Trophoblast cell (in vitro differentiated cells and primary cell): ENCODE results near the gene PARK7.

Experiments
- DNase-seq, 2 donors: peaks; one replicate each; pipeline ENCODE4 v3.0.0-alpha.2; 2016
- H2AFZ ChIP-seq: 2 replicates; pipeline ENCODE4 v1.6.1; 2013; ENCODE audit warnings: low read length, moderate library complexity, mild to moderate bottlenecking; ENCODE audit not compliant: insufficient read depth, poor library complexity
- H2AK5ac ChIP-seq: 2 replicates; pipeline ENCODE4 v1.6.1; 2013; ENCODE audit warnings: mild to moderate bottlenecking, low read length
- H2BK120ac ChIP-seq: 2 replicates; pipeline ENCODE4 v1.6.1; 2013; ENCODE audit warnings: low read length, mild to moderate bottlenecking, moderate library complexity; ENCODE audit not compliant: insufficient read depth, poor library complexity
- H2BK12ac ChIP-seq: 2 replicates; pipeline ENCODE4 v1.6.1; 2013; ENCODE audit warnings: mild to moderate bottlenecking, low read length, moderate library complexity
- H2BK5ac ChIP-seq: 2 replicates; pipeline ENCODE4 v1.6.1; 2013; ENCODE audit warnings: low read length, low read depth, moderate library complexity, mild to moderate bottlenecking; ENCODE audit not compliant: poor library complexity
- H3K14ac ChIP-seq: 2 replicates; pipeline ENCODE4 v1.6.1; 2013; ENCODE audit warnings: mild to moderate bottlenecking, low read length
- H3K18ac ChIP-seq: 2 replicates; pipeline ENCODE4 v1.6.1; 2013; ENCODE audit warnings: mild to moderate bottlenecking, low read length
- H3K23ac ChIP-seq: 2 replicates; pipeline ENCODE4 v1.6.1; 2013; ENCODE audit warnings: low read length
- H3K27ac ChIP-seq: 2 replicates; pipeline ENCODE4 v1.5.1; 2013; ENCODE audit warnings: low read depth, mild to moderate bottlenecking, inconsistent platforms, low read length, moderate library complexity
- H3K27me3 ChIP-seq: 2 replicates; pipeline ENCODE4 v1.6.1; 2013; ENCODE audit warnings: inconsistent platforms, mild to moderate bottlenecking, low read length, moderate library complexity; ENCODE audit not compliant: insufficient read depth
- H3K36me3 ChIP-seq, 2 experiments: 1 replicate in 1 of 2; 2 replicates in 1 of 2; pipeline ENCODE4 v1.6.1; 2013; ENCODE audit warnings: low read length in 2 of 2, mild to moderate bottlenecking in 2 of 2, moderate library complexity in 1 of 2; ENCODE audit not compliant: insufficient read depth in 2 of 2, control insufficient read depth in 1 of 2
- H3K4ac ChIP-seq: 2 replicates; pipeline ENCODE4 v1.6.1; 2013; ENCODE audit warnings: low read depth, mild to moderate bottlenecking, low read length, moderate library complexity
- H3K4me1 ChIP-seq, 2 experiments: 1 replicate in 1 of 2; 2 replicates in 1 of 2; pipeline ENCODE4 v1.6.1; 2013; ENCODE audit warnings: low read length in 2 of 2, mild to moderate bottlenecking in 2 of 2, moderate library complexity in 1 of 2; ENCODE audit not compliant: insufficient read depth in 2 of 2, control insufficient read depth in 1 of 2
- H3K4me2 ChIP-seq: 2 replicates; pipeline ENCODE4 v1.6.1; 2013; ENCODE audit warnings: inconsistent platforms, mild to moderate bottlenecking, low read length, moderate library complexity
- H3K4me3 ChIP-seq: 2 replicates; pipeline ENCODE4 v1.5.1; 2013; ENCODE audit warnings: mild to moderate bottlenecking, low read depth, low read length, inconsistent platforms
- H3K79me1 ChIP-seq: one replicate; pipeline ENCODE4 v1.6.1; 2013; ENCODE audit warnings: low read length
- H3K79me2 ChIP-seq: 2 replicates; pipeline ENCODE4 v1.6.1; 2013; ENCODE audit warnings: low read length, mild to moderate bottlenecking; ENCODE audit not compliant: control insufficient read depth, insufficient read depth, poor library complexity
- H3K9ac ChIP-seq: 2 replicates; pipeline ENCODE4 v1.6.1; 2013; ENCODE audit warnings: mild to moderate bottlenecking, low read length
- H3K9me3 ChIP-seq: 2 replicates; pipeline ENCODE4 v1.6.1; 2013; ENCODE audit warnings: low read depth, mild to moderate bottlenecking, control low read depth, inconsistent platforms, low read length; ENCODE audit not compliant: insufficient read depth
- H4K12ac ChIP-seq: 2 replicates; pipeline ENCODE4 v1.6.1; 2013; ENCODE audit warnings: low read depth, mild to moderate bottlenecking, low read length, moderate library complexity
- H4K8ac ChIP-seq: 2 replicates; pipeline ENCODE4 v1.6.1; 2013; ENCODE audit warnings: low read depth, mild to moderate bottlenecking, low read length, moderate library complexity
- H4K91ac ChIP-seq: one replicate; pipeline ENCODE4 v1.6.1; 2013; ENCODE audit warnings: low read depth, mild to moderate bottlenecking, low read length, moderate library complexity
- WGBS: extraction: QIAGEN DNeasy Blood & Tissue Kit; methylation state at CpG from one replicate; pipeline ENCODE4 v1.1.7; 2013; ENCODE audit warnings: missing lambda C conversion rate; ENCODE audit not compliant: insufficient read length, insufficient coverage; ENCODE audit errors: extremely low coverage; 5-methylcytosine and 5-hydroxymethylcytosine counted together

PARK7 gene

GRCh38 chr1:8013399-8013798 lies 51.9 kb downstream of the PARK7 start:
- Histone ChIP-seq H3K79me2 (peaks cover 12% of the 10 kb centered on the region), H3K79me1 (peaks cover 9% of the 10 kb centered on the region), H3K36me3 (peaks cover 37 to 51% of the 10 kb centered on the region in 2 experiments), H3K4me1 (peaks cover 7 to 9% of the 10 kb centered on the region in 2 experiments), H3K27ac (no peak overlapping the region), H2AFZ (no peak overlapping the region), H4K91ac (no peak overlapping the region), H3K9ac (no peak overlapping the region), H3K18ac (no peak overlapping the region), H3K14ac (no peak overlapping the region), H3K9me3 (peaks cover 2% of the 10 kb centered on the region), H2AK5ac (no peak overlapping the region), H3K4me2 (no peak overlapping the region), H4K12ac (no peak overlapping the region), H2BK120ac (no peak overlapping the region), H4K8ac (no peak overlapping the region), H3K27me3 (no peaks in the 10 kb centered on the region), H2BK12ac (no peak overlapping the region), H2BK5ac (no peak overlapping the region), H3K4me3 (no peak overlapping the region), H3K4ac (peak overlapping the region; percentile 39), H3K23ac (no peak overlapping the region)
- no peak for DNase-seq
- no CpG with 5 or more reads among the region's 11 CpGs for WGBS

- H4K91ac ChIP-seq: no peak overlapping the region
- WGBS: no CpG with 5 or more reads among the region's 6 CpGs
Observed at GRCh38 chr1:8013800-8014199, 52.3 kb downstream of the PARK7 start.

GRCh38 chr1:8014381-8014988 lies 53.0 kb downstream of the PARK7 start:
- Histone ChIP-seq H3K23ac (no peak overlapping the region), H2AK5ac (no peak overlapping the region), H2AFZ (no peak overlapping the region), H3K9ac (no peak overlapping the region), H3K4ac (peak overlapping the region; percentile 92), H3K4me3 (no peak overlapping the region), H2BK5ac (no peak overlapping the region), H4K12ac (no peak overlapping the region), H3K9me3 (peaks cover 2% of the 10 kb centered on the region), H2BK12ac (no peak overlapping the region), H3K18ac (no peak overlapping the region), H2BK120ac (no peak overlapping the region), H3K27ac (no peak overlapping the region), H4K8ac (no peak overlapping the region), H3K79me2 (peaks cover 16% of the 10 kb centered on the region), H3K79me1 (peaks cover 14% of the 10 kb centered on the region), H3K36me3 (peaks cover 32 to 42% of the 10 kb centered on the region in 2 experiments), H3K4me1 (peaks cover 9 to 15% of the 10 kb centered on the region in 2 experiments), H4K91ac (no peak overlapping the region), H3K14ac (no peak overlapping the region), H3K4me2 (no peak overlapping the region), H3K27me3 (no peaks in the 10 kb centered on the region)
- no peak for DNase-seq
- no CpG with 5 or more reads among the region's 10 CpGs for WGBS

More at GRCh38 chr1:8013800-8014199, 52.3 kb downstream of the PARK7 start:
- no peak overlapping the region for H2BK120ac ChIP-seq
- no peak overlapping the region for H3K4me2 ChIP-seq
- H3K4me1 ChIP-seq: peaks cover 7 to 10% of the 10 kb centered on the region in 2 experiments
- H4K8ac ChIP-seq: no peak overlapping the region
- H4K12ac ChIP-seq: no peak overlapping the region
- peak overlapping the region; percentile 92 for H3K4ac ChIP-seq
- H3K79me2 ChIP-seq: peaks cover 13% of the 10 kb centered on the region
- no peak overlapping the region for H2AFZ ChIP-seq
- no peak for DNase-seq
- H3K23ac ChIP-seq: no peak overlapping the region
- H3K27me3 ChIP-seq: no peaks in the 10 kb centered on the region
- H3K9me3 ChIP-seq: peaks cover 2% of the 10 kb centered on the region
- peaks cover 11% of the 10 kb centered on the region for H3K79me1 ChIP-seq
- H3K4me3 ChIP-seq: no peak overlapping the region
- H3K18ac ChIP-seq: no peak overlapping the region
- no peak overlapping the region for H3K14ac ChIP-seq
- no peak overlapping the region for H2BK5ac ChIP-seq
- no peak overlapping the region for H3K27ac ChIP-seq
- H2AK5ac ChIP-seq: no peak overlapping the region
- H2BK12ac ChIP-seq: no peak overlapping the region
- no peak overlapping the region for H3K9ac ChIP-seq
- H3K36me3 ChIP-seq: peaks cover 37 to 49% of the 10 kb centered on the region in 2 experiments

- H3K36me3 ChIP-seq: peaks cover 25 to 35% of the 10 kb centered on the region in 2 experiments
- H4K12ac ChIP-seq: no peak overlapping the region
- H2BK12ac ChIP-seq: no peak overlapping the region
- no peaks in the 10 kb centered on the region for H3K9me3 ChIP-seq
- H3K79me2 ChIP-seq: peaks cover 16% of the 10 kb centered on the region
- H2BK5ac ChIP-seq: no peak overlapping the region
- WGBS: no CpG with 5 or more reads among the region's 8 CpGs
- no peak overlapping the region for H4K91ac ChIP-seq
- H3K14ac ChIP-seq: no peak overlapping the region
- H3K18ac ChIP-seq: no peak overlapping the region
- H3K23ac ChIP-seq: no peak overlapping the region
- DNase-seq: peak; percentile 76 to 94
- peak overlapping the region; percentile 72 for H3K4ac ChIP-seq
- peak overlapping the region; percentile 21 for H3K4me2 ChIP-seq
- H4K8ac ChIP-seq: no peak overlapping the region
- peaks cover 14% of the 10 kb centered on the region for H3K79me1 ChIP-seq
- H3K9ac ChIP-seq: no peak overlapping the region
- peaks cover 9 to 15% of the 10 kb centered on the region in 2 experiments for H3K4me1 ChIP-seq
- H2BK120ac ChIP-seq: no peak overlapping the region
- H3K27me3 ChIP-seq: no peaks in the 10 kb centered on the region
- no peak overlapping the region for H2AFZ ChIP-seq
- no peak overlapping the region for H2AK5ac ChIP-seq
- peak overlapping the region; percentile 77 for H3K27ac ChIP-seq
- no peak overlapping the region for H3K4me3 ChIP-seq
Observed at GRCh38 chr1:8015036-8015808, 53.7 kb downstream of the PARK7 start.
